ENCODE results near the gene PHLPP1.

Gene PHLPP1

DNA sequence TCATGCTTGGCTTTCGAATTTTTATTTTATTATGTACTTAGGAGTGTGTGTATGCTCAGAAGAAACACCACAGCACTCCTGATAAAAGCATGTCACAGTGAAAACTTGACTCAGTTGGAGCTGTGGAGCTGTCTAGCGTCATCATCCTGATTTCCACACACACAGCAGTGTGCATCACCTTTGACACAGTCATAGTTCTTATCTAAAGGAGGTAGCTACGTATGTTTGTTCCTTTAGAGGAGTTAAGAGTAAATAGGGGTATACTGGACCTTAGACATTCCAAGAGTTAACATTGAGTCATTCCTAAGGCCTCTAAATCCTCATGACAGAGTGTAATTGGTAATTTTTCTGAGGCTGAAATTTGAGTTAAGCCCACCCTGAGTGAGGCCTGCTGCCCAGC, 96.9 kb downstream of the PHLPP1 start:
- DNase-seq: no peak

DNA sequence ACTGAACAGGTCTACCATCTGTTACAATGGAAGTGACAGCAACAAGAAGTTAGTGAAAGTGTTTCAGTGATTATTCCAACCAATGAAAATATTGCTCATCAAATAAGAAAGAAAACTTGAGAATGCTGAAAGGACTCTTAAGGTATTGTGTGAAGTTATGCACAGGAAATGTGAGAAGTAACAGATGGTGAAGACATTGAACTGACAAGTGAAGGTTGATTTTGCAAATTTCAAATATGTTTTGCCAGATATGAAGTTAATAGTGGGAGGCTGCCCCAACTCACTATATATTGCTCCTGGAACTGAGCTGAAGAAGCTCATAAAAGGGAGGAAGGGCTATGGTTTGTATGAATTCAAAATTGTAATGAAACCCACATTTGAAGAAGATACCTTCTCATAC, 97.5 kb downstream of the PHLPP1 start:
- DNase-seq: no peak

DNA sequence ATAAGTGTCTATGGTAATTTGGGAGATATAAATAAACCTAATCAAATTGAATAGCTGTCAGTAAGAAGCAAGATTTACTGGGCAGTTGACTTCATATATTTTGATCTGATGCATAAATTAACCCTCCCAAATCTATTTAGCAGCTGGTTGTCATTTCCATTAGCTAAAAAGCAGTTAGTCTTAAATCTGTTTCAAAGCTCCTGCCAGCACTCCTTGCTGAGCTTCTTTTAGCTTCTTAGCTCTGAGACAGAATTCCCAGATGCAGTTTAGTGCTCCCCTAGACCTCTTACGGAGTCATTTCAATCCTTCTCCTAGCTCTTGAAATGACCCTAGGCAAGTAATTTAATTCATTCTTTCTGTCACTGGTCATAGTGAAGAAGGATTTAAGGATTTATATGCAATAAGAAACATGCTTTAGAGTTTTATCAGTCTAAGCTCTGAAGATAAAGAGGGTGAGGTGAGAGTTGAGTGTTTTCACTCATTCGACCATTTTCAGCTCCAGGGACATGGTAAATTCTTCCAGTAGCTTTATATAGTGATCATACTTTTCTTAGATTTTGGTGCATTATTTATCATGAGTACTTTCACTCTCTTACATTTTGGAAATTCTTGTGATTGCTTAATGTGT, 98.9 kb downstream of the PHLPP1 start:
- no peak for DNase-seq

DNA sequence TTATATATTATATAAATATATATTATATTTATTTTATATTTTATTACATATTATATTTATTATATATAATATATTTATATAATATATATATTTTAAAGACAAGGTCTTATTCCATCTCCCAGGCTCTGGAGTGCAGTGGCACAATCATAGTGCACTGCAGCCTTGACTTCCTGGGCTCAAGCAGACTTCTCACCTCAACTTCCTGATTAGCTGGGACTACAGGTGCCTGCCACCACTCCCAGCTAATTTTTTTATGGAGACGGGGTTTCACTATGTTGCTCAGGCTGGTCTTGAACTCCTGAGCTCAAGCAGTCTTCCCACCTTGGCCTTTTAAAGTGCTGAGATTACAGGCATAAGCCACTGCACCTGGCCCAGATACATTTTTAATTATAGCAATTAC, 110.0 kb downstream of the PHLPP1 start:
- no peak for DNase-seq

GRCh38 chr18:62827397-62827796, 112.1 kb downstream of the PHLPP1 start:
- DNase-seq: no peak

DNA sequence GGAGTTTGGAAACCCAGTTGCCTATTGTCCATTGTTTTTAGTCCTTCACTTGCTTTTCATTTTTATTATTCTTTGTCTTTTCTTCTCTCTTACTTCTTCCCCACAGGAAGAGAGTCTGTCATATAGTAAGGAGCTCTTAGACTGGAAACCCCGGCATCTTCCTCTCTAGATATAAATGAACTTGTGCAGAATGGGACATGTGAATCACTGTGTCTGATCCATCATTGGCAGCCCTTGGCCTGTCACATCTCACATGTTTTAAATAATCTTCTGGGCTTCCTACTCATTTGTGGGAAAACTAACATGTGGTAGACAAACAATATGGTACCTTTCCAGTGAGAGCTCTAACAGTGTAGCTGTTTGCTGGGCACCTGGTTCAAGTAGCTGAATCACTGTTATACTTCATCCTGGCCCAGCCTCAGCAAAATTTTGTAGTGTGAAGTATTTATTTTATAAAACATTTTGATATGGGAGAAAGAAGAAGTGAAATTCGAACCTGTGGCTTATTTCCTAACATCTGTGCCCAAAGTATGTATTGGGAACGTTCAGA, 112.8 kb downstream of the PHLPP1 start:
- DNase-seq: no peak

DNA sequence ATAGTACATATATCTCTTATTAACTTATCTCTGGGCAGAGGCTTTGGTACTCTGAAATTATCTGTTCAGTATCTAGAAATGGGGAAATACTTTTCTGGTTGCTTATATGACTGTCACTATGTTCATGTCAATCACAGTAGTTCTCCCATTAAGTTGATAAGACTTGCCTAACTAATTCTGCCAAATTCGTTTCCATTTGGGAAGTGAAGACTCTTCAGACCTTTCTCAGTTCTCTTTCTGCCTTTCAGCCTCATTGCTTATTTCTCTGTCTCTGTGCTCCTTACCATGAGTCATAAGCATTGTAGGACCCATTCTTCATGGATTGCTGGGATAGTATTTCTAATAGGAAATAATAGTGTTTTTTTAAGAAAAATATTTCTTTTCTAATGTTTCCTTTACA, 113.5 kb downstream of the PHLPP1 start:
- DNase-seq: no peak

- DNase-seq: no peak
Observed at GRCh38 chr18:62829936-62830335, 114.6 kb downstream of the PHLPP1 start.

- DNase-seq: no peak
Observed at GRCh38 chr18:62832282-62832681, 116.9 kb downstream of the PHLPP1 start.

DNA sequence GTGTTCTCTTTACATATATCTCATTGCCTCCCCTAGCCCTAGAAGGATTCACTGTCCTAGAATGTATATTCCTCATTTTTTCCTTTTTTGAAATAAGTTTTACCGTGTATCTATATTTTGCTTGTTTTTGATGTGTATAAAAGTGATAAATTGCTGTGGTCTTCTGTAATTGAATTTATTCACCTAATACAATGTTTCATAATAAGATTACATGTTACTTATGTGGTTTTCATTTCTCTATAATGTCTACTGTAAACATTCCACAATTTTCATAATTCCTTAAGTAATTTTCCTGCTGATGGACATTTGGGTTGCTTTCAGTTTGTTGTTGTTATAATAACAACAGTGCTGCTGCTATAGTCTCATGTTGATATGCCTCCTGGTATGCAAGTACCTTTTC, 118.2 kb downstream of the PHLPP1 start:
- no peak for DNase-seq

DNA sequence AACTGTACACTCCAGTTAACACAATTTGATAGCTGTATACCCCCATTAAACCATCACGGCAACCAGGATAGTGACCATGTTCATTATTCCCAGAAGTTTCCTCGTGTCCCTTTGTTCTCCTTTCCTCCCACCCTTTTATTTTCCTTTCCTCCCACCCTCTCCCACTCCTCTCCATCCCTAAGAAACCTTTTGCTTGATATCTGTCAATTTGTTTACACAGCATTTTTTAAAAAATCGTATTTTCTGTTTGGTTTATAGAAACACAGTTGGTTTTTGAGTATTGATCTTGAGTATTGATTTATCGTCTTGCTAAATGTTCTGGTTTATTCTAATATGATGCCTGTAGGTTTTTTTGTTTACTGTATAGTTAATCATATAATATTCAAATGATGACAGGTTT, 119.4 kb downstream of the PHLPP1 start:
- DNase-seq: no peak

- no peak for DNase-seq
Observed at GRCh38 chr18:62837011-62837410, 121.7 kb downstream of the PHLPP1 start.

DNA sequence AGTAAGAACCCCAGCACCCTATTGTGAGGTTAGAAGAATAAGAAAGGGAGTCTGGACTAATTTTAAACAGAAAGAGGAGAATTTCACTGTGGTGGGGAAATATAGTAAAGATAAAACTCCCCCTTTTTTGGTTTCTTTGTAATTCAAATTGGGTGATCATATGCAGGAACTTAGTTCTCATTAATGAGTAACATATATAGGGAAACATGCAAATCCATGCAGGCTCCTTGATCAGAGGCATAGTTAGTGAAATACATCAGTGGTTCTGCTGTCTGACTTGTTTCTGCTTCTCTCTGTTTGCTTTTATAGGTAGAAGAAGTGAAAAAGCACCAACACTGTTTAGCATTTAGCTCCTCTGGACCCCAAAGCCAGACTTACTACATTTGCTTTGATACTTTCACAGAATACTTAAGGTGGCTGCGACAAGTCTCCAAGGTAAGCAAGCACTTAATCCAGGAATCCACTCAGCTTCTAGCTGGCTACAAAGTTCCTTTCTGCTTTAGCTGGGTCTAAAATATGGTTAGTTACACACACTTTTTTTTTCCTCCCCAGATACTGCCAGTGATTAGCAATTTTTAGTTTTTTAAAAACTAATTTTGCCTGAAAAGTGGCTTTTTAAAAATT, 123.2 kb downstream of the PHLPP1 start:
- no peak for DNase-seq

GRCh38 chr18:62839874-62840713, 124.8 kb downstream of the PHLPP1 start:
- no peak for DNase-seq

DNA sequence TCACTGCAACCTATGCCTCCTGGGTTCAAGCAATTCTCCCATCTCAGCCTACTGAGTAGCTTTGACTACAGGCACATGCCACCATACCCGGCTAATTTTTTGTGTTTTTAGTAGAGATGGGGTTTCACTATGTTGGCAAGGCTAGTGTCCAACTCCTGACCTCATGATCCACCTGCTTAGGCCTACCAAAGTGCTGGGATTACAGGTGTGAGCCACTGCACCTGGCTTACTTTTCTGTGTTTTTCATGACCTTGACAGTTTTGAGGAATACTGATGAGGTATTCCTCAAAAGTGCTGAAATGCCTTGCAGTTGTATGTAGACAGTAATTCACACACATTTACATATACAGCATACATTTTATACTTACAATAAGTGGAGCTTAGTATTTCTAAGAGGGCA, 126.1 kb downstream of the PHLPP1 start:
- no peak for DNase-seq

GRCh38 chr18:62842898-62843297, 127.6 kb downstream of the PHLPP1 start:
- no peak for DNase-seq

- DNase-seq: no peak
Observed at GRCh38 chr18:62844850-62845643, 129.7 kb downstream of the PHLPP1 start.

- no peak for DNase-seq
Observed at GRCh38 chr18:62846313-62846712, 131.0 kb downstream of the PHLPP1 start.

DNA sequence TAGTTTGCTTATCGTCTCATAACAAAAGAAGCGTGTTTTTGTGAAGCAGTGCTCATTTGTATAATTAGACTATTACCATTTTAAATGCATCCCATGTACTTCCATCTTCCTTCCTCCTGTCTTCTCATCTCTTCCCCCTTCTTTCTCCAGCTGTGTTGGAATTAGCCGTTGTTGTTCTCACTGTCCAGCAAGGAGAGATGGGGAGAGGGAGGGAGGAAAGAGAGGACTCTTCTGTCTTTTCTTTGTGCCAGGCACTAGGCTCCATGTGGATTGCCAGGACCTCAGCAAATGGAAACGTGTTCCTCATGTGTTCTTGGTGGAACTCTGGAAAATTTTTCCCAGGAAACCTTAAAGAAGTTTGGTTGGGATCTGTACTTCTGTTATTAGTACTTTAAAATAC, 131.7 kb downstream of the PHLPP1 start:
- no peak for DNase-seq

DNA sequence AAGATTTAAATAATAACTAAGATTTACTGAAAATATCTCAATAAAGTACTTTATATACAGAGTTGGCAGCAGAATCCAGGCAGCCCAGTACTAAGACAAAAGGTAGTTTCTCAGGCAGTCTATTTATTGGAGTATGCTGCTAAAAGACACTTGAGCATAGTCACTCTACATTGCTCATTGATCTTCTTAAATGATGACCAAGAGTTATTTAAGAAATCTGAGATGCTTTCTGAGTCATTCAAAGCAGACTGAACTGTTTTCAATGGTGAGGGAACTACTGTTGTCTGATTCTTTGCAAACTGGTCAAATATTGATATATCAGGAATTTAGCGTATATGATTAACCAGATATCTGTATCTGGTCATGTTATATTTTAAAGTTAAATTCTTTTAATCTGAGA, 133.6 kb downstream of the PHLPP1 start:
- no peak for DNase-seq

GRCh38 chr18:62850619-62851306, 135.4 kb downstream of the PHLPP1 start:
- no peak for DNase-seq

GRCh38 chr18:62852851-62853250, 137.5 kb downstream of the PHLPP1 start:
- DNase-seq: no peak
